ENCODE data around the gene FMO5.

Gene FMO5

DNA sequence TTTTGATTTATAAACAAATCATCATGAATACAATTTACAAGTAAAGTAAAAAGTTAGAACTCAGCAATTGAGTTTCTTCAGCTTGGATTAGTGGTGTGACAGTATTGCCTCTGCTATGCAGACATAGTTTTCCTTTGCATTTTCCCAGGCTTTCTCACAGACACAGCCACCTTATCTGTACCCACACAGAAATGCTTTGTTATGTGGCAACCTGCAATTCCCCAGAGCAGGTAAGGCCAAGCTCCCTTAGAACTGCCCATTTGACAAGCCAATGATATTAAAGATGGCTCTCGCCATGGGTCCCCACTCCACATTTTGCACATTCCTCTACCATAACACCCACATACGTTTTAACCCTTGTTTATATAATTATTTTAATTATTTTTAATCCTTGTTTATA is 14.2 kb downstream of the FMO5 start:
- TF ChIP-seq, protein P1, sequence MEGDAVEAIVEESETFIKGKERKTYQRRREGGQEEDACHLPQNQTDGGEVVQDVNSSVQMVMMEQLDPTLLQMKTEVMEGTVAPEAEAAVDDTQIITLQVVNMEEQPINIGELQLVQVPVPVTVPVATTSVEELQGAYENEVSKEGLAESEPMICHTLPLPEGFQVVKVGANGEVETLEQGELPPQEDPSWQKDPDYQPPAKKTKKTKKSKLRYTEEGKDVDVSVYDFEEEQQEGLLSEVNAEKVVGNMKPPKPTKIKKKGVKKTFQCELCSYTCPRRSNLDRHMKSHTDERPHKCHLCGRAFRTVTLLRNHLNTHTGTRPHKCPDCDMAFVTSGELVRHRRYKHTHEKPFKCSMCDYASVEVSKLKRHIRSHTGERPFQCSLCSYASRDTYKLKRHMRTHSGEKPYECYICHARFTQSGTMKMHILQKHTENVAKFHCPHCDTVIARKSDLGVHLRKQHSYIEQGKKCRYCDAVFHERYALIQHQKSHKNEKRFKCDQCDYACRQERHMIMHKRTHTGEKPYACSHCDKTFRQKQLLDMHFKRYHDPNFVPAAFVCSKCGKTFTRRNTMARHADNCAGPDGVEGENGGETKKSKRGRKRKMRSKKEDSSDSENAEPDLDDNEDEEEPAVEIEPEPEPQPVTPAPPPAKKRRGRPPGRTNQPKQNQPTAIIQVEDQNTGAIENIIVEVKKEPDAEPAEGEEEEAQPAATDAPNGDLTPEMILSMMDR (conservative IDR thresholded peaks at IDR 0.05): no peak
- H3K27ac ChIP-seq: no peak overlapping the region

DNA sequence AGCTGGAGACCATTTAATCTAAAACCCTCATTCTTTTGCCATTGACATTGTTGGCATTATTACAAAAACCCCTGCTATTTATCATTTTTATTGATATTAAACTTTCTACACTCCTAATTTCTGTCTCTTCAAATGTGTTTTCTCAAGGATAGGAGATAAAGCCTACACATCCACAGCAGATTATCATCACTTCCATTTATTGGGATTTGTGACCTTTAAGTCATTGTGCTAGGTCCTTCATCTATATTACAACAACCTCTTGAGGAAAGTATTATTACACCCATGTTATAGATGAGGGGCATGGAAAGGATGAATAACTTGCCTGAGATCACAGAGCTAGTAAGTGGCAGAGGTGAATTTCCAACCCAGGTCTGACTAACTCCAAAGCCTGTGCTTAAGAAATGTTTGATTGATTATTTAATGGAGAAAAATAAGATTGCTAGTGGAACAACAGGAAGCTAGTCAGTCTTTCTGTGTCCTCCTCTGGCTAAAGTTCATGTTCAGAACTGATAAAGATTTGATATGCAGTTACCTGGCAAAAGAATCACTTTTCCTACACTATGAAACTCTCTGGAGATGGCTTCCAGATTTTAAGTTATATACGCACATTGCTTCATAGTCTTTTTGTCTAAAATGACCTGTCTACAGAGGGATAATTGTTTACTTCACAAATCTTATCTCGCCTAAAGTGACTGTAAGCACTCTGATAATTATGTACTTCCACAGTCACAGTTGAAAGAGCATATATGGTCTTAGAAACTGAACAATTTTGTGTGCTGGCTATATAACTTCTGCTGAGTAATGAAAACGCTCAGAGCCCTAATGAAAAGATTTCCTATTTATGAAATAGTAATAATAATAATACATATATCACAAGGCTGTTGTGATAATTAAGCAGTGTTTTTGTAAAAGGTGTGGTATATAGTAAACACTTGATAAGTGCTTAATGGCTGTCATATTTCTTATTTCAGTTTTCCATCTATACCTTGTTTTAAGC is 15.0 kb downstream of the FMO5 start:
- H3K27ac ChIP-seq: 0 out of 2 replicates have a peak overlapping the region, but pooled peaks have one; percentile 7
- TF ChIP-seq, protein P1 (conservative IDR thresholded peaks at IDR 0.05): no peak

DNA sequence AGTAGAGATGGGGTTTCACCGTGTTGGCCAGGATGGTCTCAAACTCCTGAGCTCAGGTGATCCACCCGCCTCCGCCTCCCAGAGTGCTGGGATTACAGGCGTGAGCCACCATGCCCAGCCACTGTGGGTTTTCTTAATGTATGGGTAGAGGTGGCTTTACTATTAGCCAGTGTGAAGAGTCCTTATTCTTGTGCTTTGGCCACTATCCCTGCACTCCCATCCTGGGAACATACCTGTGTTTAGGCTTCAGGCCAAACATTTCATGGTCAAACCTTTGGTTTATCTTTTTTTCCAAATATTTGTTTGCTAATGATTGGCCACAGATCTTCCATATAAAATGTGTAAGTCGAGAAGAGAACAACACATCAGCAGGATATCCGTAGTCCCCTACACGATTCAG is 16.5 kb downstream of the FMO5 start:
- TF ChIP-seq, protein P1 (conservative IDR thresholded peaks at IDR 0.05): no peak

DNA sequence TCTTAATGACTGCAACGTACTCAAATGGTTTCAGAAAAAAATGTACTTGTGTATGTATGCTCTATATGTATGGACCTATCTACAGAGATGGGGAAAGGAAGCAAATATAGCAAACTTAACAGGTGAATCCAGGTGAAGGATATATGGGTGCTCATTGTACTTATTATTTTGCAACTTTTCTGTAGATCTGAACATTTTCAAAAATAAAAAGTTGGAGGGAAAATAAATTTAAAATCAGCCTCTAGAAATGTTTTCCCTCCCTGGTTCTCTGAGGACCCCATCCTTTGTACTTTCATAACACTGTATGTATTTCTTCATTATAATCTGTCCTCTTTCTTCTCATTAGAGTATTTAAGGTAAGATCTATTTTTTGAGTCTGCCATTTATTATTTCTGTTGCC is 17.9 kb downstream of the FMO5 start:
- H3K27ac ChIP-seq: no peak overlapping the region
- TF ChIP-seq, protein P1 (conservative IDR thresholded peaks at IDR 0.05): no peak

More for the DNA sequence above, 16.5 kb downstream of the FMO5 start:
- H3K27ac ChIP-seq: no peak overlapping the region

DNA sequence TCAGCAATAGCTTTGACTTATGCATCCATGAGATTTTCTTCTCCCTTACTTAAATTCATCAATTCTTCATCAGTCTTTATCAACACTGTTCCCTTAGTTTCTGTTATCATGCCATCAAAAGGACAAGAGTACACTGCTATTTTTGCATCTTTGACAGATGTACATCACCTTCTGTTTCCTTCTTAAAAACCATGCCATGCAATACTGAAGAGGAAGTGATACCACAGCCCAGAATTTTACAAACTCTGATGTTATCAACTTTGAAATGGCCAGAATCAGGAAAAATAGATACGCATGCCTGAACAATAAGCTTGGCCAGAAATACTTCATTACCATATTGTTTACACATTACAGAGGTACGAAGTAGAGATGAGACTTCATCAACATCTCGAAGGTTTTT is 21.1 kb downstream of the FMO5 start:
- H3K27ac ChIP-seq: no peak overlapping the region
- TF ChIP-seq, protein P1 (conservative IDR thresholded peaks at IDR 0.05): no peak

DNA sequence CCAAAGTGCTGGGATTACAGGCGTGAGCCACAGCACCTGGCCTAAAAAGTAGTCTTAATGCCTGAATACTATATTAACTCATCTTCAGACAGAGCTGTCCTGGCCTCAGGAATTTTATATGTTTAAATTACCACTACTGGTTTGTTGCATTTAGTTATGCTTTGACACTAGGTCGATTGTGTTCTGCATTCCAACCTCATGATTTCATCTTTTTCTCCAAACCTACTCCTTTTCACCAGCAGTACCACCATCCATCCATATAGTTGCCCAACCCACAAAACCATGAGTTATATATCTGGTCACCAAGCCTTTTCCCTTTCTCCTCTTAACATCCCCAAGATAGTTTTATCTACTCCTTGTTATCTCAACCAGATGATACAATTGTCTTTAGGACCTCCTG is 22.6 kb downstream of the FMO5 start:
- no peak overlapping the region for H3K27ac ChIP-seq
- TF ChIP-seq, protein P1 (conservative IDR thresholded peaks at IDR 0.05): no peak

DNA sequence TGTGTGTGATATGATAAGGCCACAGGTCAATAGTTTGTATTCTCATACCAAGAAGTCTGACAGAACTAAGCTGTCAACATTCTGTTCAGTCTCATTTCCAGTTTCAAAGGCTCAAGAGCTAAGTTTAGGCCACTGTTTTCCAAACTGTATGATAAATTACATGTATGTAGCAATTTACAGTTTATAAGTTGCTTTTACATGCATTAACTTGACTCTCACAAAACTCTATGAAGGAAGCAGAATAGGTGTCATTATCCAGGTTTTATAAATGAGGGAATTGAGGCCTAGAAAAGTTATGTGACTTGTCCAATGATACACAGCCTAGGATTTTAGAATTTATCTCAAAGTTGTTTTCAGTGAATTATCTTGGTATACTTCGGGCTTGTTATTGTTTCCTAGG is 23.4 kb downstream of the FMO5 start:
- TF ChIP-seq, protein P1 (conservative IDR thresholded peaks at IDR 0.05): no peak
- H3K27ac ChIP-seq: no peak overlapping the region

All from VCaP (cell line).